ENCODE results near the gene MAP7D1. TPM values are rescaled to one million over a fixed set of nuclear protein-coding genes. Genes with fewer than 3 reads are reported as not detected.
"Not testable (repeated sequence)": the region's sequence is repeated elsewhere in the genome, so short reads cannot be mapped to it uniquely, and the experiment has no call there.

MAP7D1 gene
- total RNA-seq, 1 donor from 2014 or later, result 114 TPM

- no peaks in the 10 kb centered on the region for H3K27me3 ChIP-seq
- peak; percentile 42 for TF ChIP-seq CTCF (IDR thresholded peaks at IDR 0.05)
- H3K9me3 ChIP-seq, result no peaks in the 10 kb centered on the region
- H3K4me3 ChIP-seq, result peak overlapping the region; percentile 90
- intact Hi-C loops (cut with DNase I), result no loop called here
- DNase-seq (no peak), ATAC-seq (peak; percentile 78)
- peaks cover 42% of the 10 kb centered on the region for H3K4me1 ChIP-seq
- peak overlapping the region; percentile 96 for H3K27ac ChIP-seq
- peaks cover 35% of the 10 kb centered on the region for H3K36me3 ChIP-seq
Observed at GRCh38 chr1:36224537-36225282, 68.8 kb downstream of the MAP7D1 start.

GRCh38 chr1:36225283-36225899 is 69.4 kb downstream of the MAP7D1 start:
- Histone ChIP-seq H3K9me3 (no peaks in the 10 kb centered on the region), H3K27me3 (no peaks in the 10 kb centered on the region), H3K4me3 (peak overlapping the region; percentile 90), H3K27ac (peak overlapping the region; percentile 96), H3K36me3 (peaks cover 42% of the 10 kb centered on the region), H3K4me1 (peaks cover 42% of the 10 kb centered on the region)
- ATAC-seq, result no peak
- no peak for DNase-seq
- no peak for TF ChIP-seq CTCF (IDR thresholded peaks at IDR 0.05)
- intact Hi-C loops (cut with DNase I), result no loop called here

GRCh38 chr1:36230279-36230678 is 74.3 kb downstream of the MAP7D1 start:
- peak; percentile 27 for DNase-seq
- peaks cover 41% of the 10 kb centered on the region for H3K4me1 ChIP-seq
- H3K36me3 ChIP-seq, result peaks cover 79% of the 10 kb centered on the region
- H3K27me3 ChIP-seq; H3K4me3 ChIP-seq; intact Hi-C loops (cut with DNase I); H3K27ac ChIP-seq; ATAC-seq; H3K9me3 ChIP-seq: not testable (repeated sequence)

Other genes starting within 250 kb of the MAP7D1 start
- gene AGO3, start 225.1 kb upstream of the MAP7D1 start, total RNA-seq, result 34.1 TPM
- gene TEKT2, start 72.1 kb upstream of the MAP7D1 start, total RNA-seq, result 0.35 TPM
- gene ADPRS, start 67.3 kb upstream of the MAP7D1 start, total RNA-seq, result 26.9 TPM
- gene COL8A2, start 30.9 kb upstream of the MAP7D1 start, total RNA-seq, result 16.2 TPM
- 63.1 TPM for gene TRAPPC3, start 6.7 kb upstream of the MAP7D1 start, total RNA-seq
- gene THRAP3, start 68.3 kb downstream of the MAP7D1 start, total RNA-seq, result 88.6 TPM
- gene SH3D21, start 150.2 kb downstream of the MAP7D1 start, total RNA-seq, result 10.2 TPM
- gene EVA1B, start 167.5 kb downstream of the MAP7D1 start, total RNA-seq, result 27.2 TPM
- 78.9 TPM for gene STK40, start 229.8 kb downstream of the MAP7D1 start, total RNA-seq
- gene LSM10, start 241.7 kb downstream of the MAP7D1 start, total RNA-seq, result 39.4 TPM